ENCODE measurements around the gene NR2C2. TPM values are rescaled to one million over a fixed set of nuclear protein-coding genes. Genes with fewer than 3 reads are reported as not detected.

NR2C2 gene
- total RNA-seq, 4 donors from 2014 or later: 32.2 to 60.6 (median 47.8) TPM

DNA sequence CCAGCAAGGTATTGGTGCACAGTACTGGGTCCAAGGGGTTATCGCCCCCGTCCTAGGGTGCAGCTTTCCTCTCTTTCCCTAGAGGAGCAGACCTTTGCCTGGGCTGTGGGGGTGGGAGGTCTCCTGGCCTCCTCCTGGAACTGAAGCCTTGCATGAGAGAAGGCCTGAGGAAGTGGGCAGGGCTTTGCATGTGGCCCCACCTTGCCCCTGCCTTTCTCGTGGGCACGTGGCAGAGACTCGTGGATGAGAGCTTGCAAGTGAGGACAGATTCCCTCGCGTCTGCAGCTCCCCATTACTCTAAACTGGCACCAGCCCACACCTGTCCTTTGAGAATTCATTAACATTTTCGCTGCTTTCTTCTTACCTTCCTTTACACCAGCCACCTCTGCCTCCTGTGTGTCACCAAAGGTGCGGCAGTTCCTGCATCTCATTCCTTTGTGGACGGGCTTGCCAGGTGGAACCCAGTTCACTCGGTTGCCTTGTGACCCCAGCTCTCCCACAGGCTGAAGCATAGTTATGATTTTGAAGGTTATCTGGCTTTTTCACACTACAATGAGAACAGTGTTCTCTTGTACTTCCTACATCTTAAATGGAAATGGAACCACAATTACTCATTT, 40.9 kb upstream of the NR2C2 start:
- Histone ChIP-seq H3K36me3 (no peaks in the 10 kb centered on the region), H3K4me1 (peaks cover 0 to 3% (median 0%) of the 10 kb centered on the region in 4 donors), H3K27me3 (no peaks in the 10 kb centered on the region), H3K27ac (no peak overlapping the region), H3K4me3 (no peak overlapping the region), H3K9me3 (no peaks in the 10 kb centered on the region)
- in situ Hi-C loops (cut with MboI; ENCODE audit: low pct_ligation_motif_present in 1 of 4, low pct_unique_long_range_greater_than_20kb in 1 of 4, low sequenced_read_pairs in 3 of 4): loop anchor here in 1 of 4 donors (25.0 kb wide), 1 partner anchor 394 kb away; no protein-coding TSS in a partner anchor
- no peak for DNase-seq
- 73 to 85% methylated on average over 5 to 11 of the region's 11 CpGs for WGBS, 2 donors (ENCODE audit: low coverage in 1 of 2)
- intact Hi-C loops (cut with DNase I; ENCODE audit: low total_unique reads): loop anchor here (5.0 kb wide), 1 partner anchor 436 kb away; no protein-coding TSS in a partner anchor
- no peak for TF ChIP-seq POLR2A (IDR thresholded peaks at IDR 0.05)
- TF ChIP-seq, protein P1, sequence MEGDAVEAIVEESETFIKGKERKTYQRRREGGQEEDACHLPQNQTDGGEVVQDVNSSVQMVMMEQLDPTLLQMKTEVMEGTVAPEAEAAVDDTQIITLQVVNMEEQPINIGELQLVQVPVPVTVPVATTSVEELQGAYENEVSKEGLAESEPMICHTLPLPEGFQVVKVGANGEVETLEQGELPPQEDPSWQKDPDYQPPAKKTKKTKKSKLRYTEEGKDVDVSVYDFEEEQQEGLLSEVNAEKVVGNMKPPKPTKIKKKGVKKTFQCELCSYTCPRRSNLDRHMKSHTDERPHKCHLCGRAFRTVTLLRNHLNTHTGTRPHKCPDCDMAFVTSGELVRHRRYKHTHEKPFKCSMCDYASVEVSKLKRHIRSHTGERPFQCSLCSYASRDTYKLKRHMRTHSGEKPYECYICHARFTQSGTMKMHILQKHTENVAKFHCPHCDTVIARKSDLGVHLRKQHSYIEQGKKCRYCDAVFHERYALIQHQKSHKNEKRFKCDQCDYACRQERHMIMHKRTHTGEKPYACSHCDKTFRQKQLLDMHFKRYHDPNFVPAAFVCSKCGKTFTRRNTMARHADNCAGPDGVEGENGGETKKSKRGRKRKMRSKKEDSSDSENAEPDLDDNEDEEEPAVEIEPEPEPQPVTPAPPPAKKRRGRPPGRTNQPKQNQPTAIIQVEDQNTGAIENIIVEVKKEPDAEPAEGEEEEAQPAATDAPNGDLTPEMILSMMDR (IDR thresholded peaks at IDR 0.05): no peak
- TF ChIP-seq POLR2AphosphoS5 (IDR thresholded peaks at IDR 0.05): no peak
- TF ChIP-seq EP300 (IDR thresholded peaks at IDR 0.05; ENCODE audit: low read depth): no peak

GRCh38 chr3:14907043-14907966, 40.1 kb upstream of the NR2C2 start:
- 56 to 63% methylated on average over 1 to 18 of the region's 18 CpGs for WGBS, 2 donors (ENCODE audit: low coverage in 1 of 2)
- H3K27me3 ChIP-seq: no peaks in the 10 kb centered on the region
- no peaks in the 10 kb centered on the region for H3K36me3 ChIP-seq
- peaks cover 0 to 3% (median 0%) of the 10 kb centered on the region in 4 donors for H3K4me1 ChIP-seq
- H3K9me3 ChIP-seq: no peaks in the 10 kb centered on the region
- DNase-seq: peak; percentile 26
- no peak overlapping the region for H3K27ac ChIP-seq
- in situ Hi-C loops (cut with MboI; ENCODE audit: low pct_ligation_motif_present in 1 of 4, low pct_unique_long_range_greater_than_20kb in 1 of 4, low sequenced_read_pairs in 3 of 4) (loop anchor here in 1 of 4 donors (25.0 kb wide), 1 partner anchor 395 kb away; no protein-coding TSS in a partner anchor), intact Hi-C loops (cut with DNase I; ENCODE audit: low total_unique reads) (loop anchor here (5.0 kb wide), 1 partner anchor 435 kb away; no protein-coding TSS in a partner anchor)
- no peak overlapping the region for H3K4me3 ChIP-seq
- TF ChIP-seq, protein P1 (IDR thresholded peaks at IDR 0.05): no peak
- TF ChIP-seq EP300 (IDR thresholded peaks at IDR 0.05; ENCODE audit: low read depth) (no peak), POLR2AphosphoS5 (IDR thresholded peaks at IDR 0.05) (no peak), POLR2A (IDR thresholded peaks at IDR 0.05) (no peak)

- no peak for TF ChIP-seq EP300 (IDR thresholded peaks at IDR 0.05; ENCODE audit: low read depth)
- TF ChIP-seq POLR2AphosphoS5 (IDR thresholded peaks at IDR 0.05): no peak
- TF ChIP-seq, protein P1 (IDR thresholded peaks at IDR 0.05): no peak
- TF ChIP-seq POLR2A (IDR thresholded peaks at IDR 0.05): no peak
- H3K4me1 ChIP-seq: peaks cover 0 to 3% (median 0%) of the 10 kb centered on the region in 4 donors
- H3K4me3 ChIP-seq: no peak overlapping the region
- no peak overlapping the region for H3K27ac ChIP-seq
- H3K9me3 ChIP-seq: no peaks in the 10 kb centered on the region
- H3K36me3 ChIP-seq: no peaks in the 10 kb centered on the region
- no peak for DNase-seq
- in situ Hi-C loops (cut with MboI; ENCODE audit: low pct_ligation_motif_present in 1 of 4, low pct_unique_long_range_greater_than_20kb in 1 of 4, low sequenced_read_pairs in 3 of 4) (loop anchor here in 1 of 4 donors (25.0 kb wide), 1 partner anchor 397 kb away; no protein-coding TSS in a partner anchor), intact Hi-C loops (cut with DNase I; ENCODE audit: low total_unique reads) (loop anchor here (5.0 kb wide), 1 partner anchor 433 kb away; no protein-coding TSS in a partner anchor)
- H3K27me3 ChIP-seq: no peaks in the 10 kb centered on the region
- 54 to 60% methylated on average over 3 to 5 of the region's 5 CpGs for WGBS, 2 donors (ENCODE audit: low coverage in 1 of 2)
Measured at GRCh38 chr3:14909250-14909649, 38.1 kb upstream of the NR2C2 start.

DNA sequence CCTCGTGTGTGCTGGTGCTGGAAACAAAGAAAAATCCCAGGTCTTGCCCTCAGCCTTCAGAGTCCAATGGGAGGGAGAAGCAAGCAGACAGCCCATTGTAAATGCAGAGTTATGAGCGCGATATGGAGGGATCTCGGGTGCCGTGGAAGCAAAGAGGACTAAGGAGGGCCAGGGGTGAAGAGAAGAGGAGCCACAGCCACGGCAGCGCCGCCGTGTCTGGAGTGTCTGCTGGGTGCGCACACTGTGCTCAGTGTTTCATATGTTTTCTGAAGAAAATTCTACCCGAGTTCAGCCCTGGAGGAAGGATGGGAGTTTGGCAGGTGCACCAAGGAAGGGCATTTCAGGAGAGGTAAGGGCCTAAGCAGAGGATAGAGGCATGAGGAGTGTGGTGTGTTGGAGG, 35.7 kb upstream of the NR2C2 start:
- Histone ChIP-seq H3K27ac (no peak overlapping the region), H3K27me3 (no peaks in the 10 kb centered on the region)

More for the DNA sequence above, 35.7 kb upstream of the NR2C2 start:
- DNase-seq: no peak
- 90 to 100% methylated on average over 8 to 11 of the region's 11 CpGs for whole genome bisulfite sequencing, 2 donors (ENCODE audit: low coverage in 1 of 2)
- intact Hi-C loops (cut with DNase I; ENCODE audit: low total_unique reads): loop anchor here (10.0 kb wide), 1 partner anchor 397 kb away; no protein-coding TSS in a partner anchor
- no peaks in the 10 kb centered on the region for H3K9me3 ChIP-seq
- in situ Hi-C loops (cut with MboI; ENCODE audit: low pct_ligation_motif_present in 1 of 4, low pct_unique_long_range_greater_than_20kb in 1 of 4, low sequenced_read_pairs in 3 of 4): loop anchor here in 3 of 4 donors (10.0 to 25.0 kb wide), 4 partner anchors 117 to 399 kb away; partner anchors contain the start of gene C3orf20 (in 2 of the 3)
- no peak overlapping the region for H3K4me3 ChIP-seq
- TF ChIP-seq, protein P1 (IDR thresholded peaks at IDR 0.05): no peak
- no peak for TF ChIP-seq EP300 (IDR thresholded peaks at IDR 0.05; ENCODE audit: low read depth)
- TF ChIP-seq POLR2AphosphoS5 (IDR thresholded peaks at IDR 0.05): no peak
- TF ChIP-seq POLR2A (IDR thresholded peaks at IDR 0.05): no peak
- peaks cover 0 to 3% (median 0%) of the 10 kb centered on the region in 4 donors for H3K4me1 ChIP-seq
- H3K36me3 ChIP-seq: no peaks in the 10 kb centered on the region

All from transverse colon (tissue), 4 donors.